ENCODE data around the gene MRPS22.
A peak's percentile ranks its signal among the peaks of the same experiment; 100 is the strongest.

MRPS22 gene

GRCh38 chr3:139319428-139320402, 24.1 kb upstream of the MRPS22 start:
- Histone ChIP-seq H3K9me2 (replicated peaks; ENCODE audit: low read depth, low read length) (no peaks in the 10 kb centered on the region), H3F3A (ENCODE audit: low read depth) (no peaks in the 10 kb centered on the region), H3K36me3 (ENCODE audit: insufficient read depth, low read length) (no peaks in the 10 kb centered on the region), H3K4me1 (ENCODE audit: insufficient read depth, low read length, poor library complexity, severe bottlenecking) (peaks cover 18% of the 10 kb centered on the region), H3K4me3 (ENCODE audit: low read length, poor library complexity, severe bottlenecking) (no peak overlapping the region), H3K9me3 (ENCODE audit: insufficient read depth, low read depth, low read length) (no peaks in the 10 kb centered on the region), H3K79me2 (ENCODE audit: insufficient read depth, low read length) (no peaks in the 10 kb centered on the region), H4K20me1 (ENCODE audit: insufficient read depth, low read length, poor library complexity, severe bottlenecking) (no peaks in the 10 kb centered on the region), H2AFZ (ENCODE audit: low read length) (peak overlapping the region; percentile 88), H3K9ac (ENCODE audit: low read depth, low read length, poor library complexity, severe bottlenecking) (no peak overlapping the region), H3K4me2 (ENCODE audit: low read depth, low read length, poor library complexity, severe bottlenecking) (no peak overlapping the region), H3K27me3 (ENCODE audit: insufficient read depth, low read length, poor library complexity, severe bottlenecking) (no peaks in the 10 kb centered on the region)
- TF ChIP-seq EZH2phosphoT487 (IDR thresholded peaks at IDR 0.05; ENCODE audit: borderline replicate concordance) = no peak
- peak; percentile 77 for TF ChIP-seq CTCF (conservative IDR thresholded peaks at IDR 0.05; ENCODE audit: low read length)

GRCh38 chr3:139320551-139321309, 23.1 kb upstream of the MRPS22 start:
- Histone ChIP-seq H3K4me1 (ENCODE audit: insufficient read depth, low read length, poor library complexity, severe bottlenecking) (peaks cover 18% of the 10 kb centered on the region), H3K9me2 (replicated peaks; ENCODE audit: low read depth, low read length) (no peaks in the 10 kb centered on the region), H2AFZ (ENCODE audit: low read length) (peak overlapping the region; percentile 88), H3K4me2 (ENCODE audit: low read depth, low read length, poor library complexity, severe bottlenecking) (no peak overlapping the region), H3K9me3 (ENCODE audit: insufficient read depth, low read depth, low read length) (no peaks in the 10 kb centered on the region), H3K79me2 (ENCODE audit: insufficient read depth, low read length) (no peaks in the 10 kb centered on the region), H3K36me3 (ENCODE audit: insufficient read depth, low read length) (no peaks in the 10 kb centered on the region), H4K20me1 (ENCODE audit: insufficient read depth, low read length, poor library complexity, severe bottlenecking) (no peaks in the 10 kb centered on the region), H3F3A (ENCODE audit: low read depth) (no peaks in the 10 kb centered on the region), H3K4me3 (ENCODE audit: low read length, poor library complexity, severe bottlenecking) (no peak overlapping the region), H3K9ac (ENCODE audit: low read depth, low read length, poor library complexity, severe bottlenecking) (no peak overlapping the region), H3K27me3 (ENCODE audit: insufficient read depth, low read length, poor library complexity, severe bottlenecking) (no peaks in the 10 kb centered on the region)
- TF ChIP-seq EZH2phosphoT487 (IDR thresholded peaks at IDR 0.05; ENCODE audit: borderline replicate concordance) (no peak), CTCF (conservative IDR thresholded peaks at IDR 0.05; ENCODE audit: low read length) (no peak)

- H3K9ac ChIP-seq (ENCODE audit: low read depth, low read length, poor library complexity, severe bottlenecking) = peak overlapping the region; percentile 3
- no peaks in the 10 kb centered on the region for H3K27me3 ChIP-seq (ENCODE audit: insufficient read depth, low read length, poor library complexity, severe bottlenecking)
- no peak overlapping the region for H3K4me2 ChIP-seq (ENCODE audit: low read depth, low read length, poor library complexity, severe bottlenecking)
- no peaks in the 10 kb centered on the region for H3K9me2 ChIP-seq (replicated peaks; ENCODE audit: low read depth, low read length)
- no peak overlapping the region for H3K4me3 ChIP-seq (ENCODE audit: low read length, poor library complexity, severe bottlenecking)
- H2AFZ ChIP-seq (ENCODE audit: low read length) = peak overlapping the region; percentile 67; the same call in 1 of the 2 replicates
- H3F3A ChIP-seq (ENCODE audit: low read depth) = no peaks in the 10 kb centered on the region
- TF ChIP-seq CTCF (conservative IDR thresholded peaks at IDR 0.05; ENCODE audit: low read length) (no peak), EZH2phosphoT487 (IDR thresholded peaks at IDR 0.05; ENCODE audit: borderline replicate concordance) (no peak)
- H3K9me3 ChIP-seq (ENCODE audit: insufficient read depth, low read depth, low read length) = no peaks in the 10 kb centered on the region
- no peaks in the 10 kb centered on the region for H3K79me2 ChIP-seq (ENCODE audit: insufficient read depth, low read length)
- no peaks in the 10 kb centered on the region for H4K20me1 ChIP-seq (ENCODE audit: insufficient read depth, low read length, poor library complexity, severe bottlenecking)
- no peaks in the 10 kb centered on the region for H3K36me3 ChIP-seq (ENCODE audit: insufficient read depth, low read length)
- peaks cover 19% of the 10 kb centered on the region for H3K4me1 ChIP-seq (ENCODE audit: insufficient read depth, low read length, poor library complexity, severe bottlenecking)
Measured at GRCh38 chr3:139322346-139322745, 21.5 kb upstream of the MRPS22 start.

All from Loucy (cell line).